ENCODE results near the gene SCUBE1. TPM values are rescaled to one million over a fixed set of nuclear protein-coding genes. Genes with fewer than 3 reads are reported as not detected.

SCUBE1 gene
- total and polyA plus RNA-seq, 5 experiments from 2014 or later = not detected

Other genes with a start within 250 kb of the SCUBE1 start
- 1 to 10 TPM; 2.6 TPM for gene BIK, start 232.6 kb downstream of the SCUBE1 start, total RNA-seq
- 1 to 10 TPM; 2.8 to 6.1 (median 4.0) TPM for gene BIK, start 232.6 kb downstream of the SCUBE1 start, polyA plus RNA-seq
- 10 to 100 TPM in 1 of 2 experiments, 1 to 10 TPM in 1; 9.2 to 10.1 TPM for gene MCAT, start 200.0 kb downstream of the SCUBE1 start, total RNA-seq
- gene MCAT, start 200.0 kb downstream of the SCUBE1 start, polyA plus RNA-seq = 10 to 100 TPM; 10.8 to 11.3 (median 10.8) TPM
- gene TSPO, start 191.8 kb downstream of the SCUBE1 start, total RNA-seq = 10 to 100 TPM; 64.0 to 69.0 TPM
- gene TSPO, start 191.8 kb downstream of the SCUBE1 start, polyA plus RNA-seq = 100 to 1,000 TPM; 284 to 305 (median 304) TPM
- 10 to 100 TPM; 26.0 to 26.9 TPM for gene TTLL12, start 156.2 kb downstream of the SCUBE1 start, total RNA-seq
- gene TTLL12, start 156.2 kb downstream of the SCUBE1 start, polyA plus RNA-seq = 10 to 100 TPM; 16.2 to 31.4 (median 25.3) TPM
- gene MPPED1, start 68.6 kb upstream of the SCUBE1 start, total RNA-seq = not detected
- under 1 TPM in 1 of 3 donors, not detected in 2; 0.03 TPM for gene MPPED1, start 68.6 kb upstream of the SCUBE1 start, polyA plus RNA-seq

All from naive thymus-derived CD8-positive, alpha-beta T cell (primary cell).